ENCODE results near the gene PHTF2. TPM values are rescaled to one million over a fixed set of nuclear protein-coding genes. Genes with fewer than 3 reads are reported as not detected.

The PHTF2 gene
- polyA plus RNA-seq, result 11.5 TPM
- long read RNA-seq, donor 1, result 0 reads
- long read RNA-seq, donor 2, partial matches to known transcripts, result 0 of 1 reads
- long read RNA-seq, donor 2, other reads (novel, unspliced or antisense), result 0 of 1 reads
- long read RNA-seq, donor 3, result 0 reads
- long read RNA-seq, donor 4, full-length matches to known transcripts, result 2 of 2 reads
- long read RNA-seq, donor 4, partial matches to known transcripts, result 0 of 2 reads
- long read RNA-seq, donor 4, other reads (novel, unspliced or antisense), result 0 of 2 reads
- long read RNA-seq, donor 5, partial matches to known transcripts, result 0 of 1 reads
- long read RNA-seq, donor 5, other reads (novel, unspliced or antisense), result 0 of 1 reads
- long read RNA-seq, donor 6, full-length matches to known transcripts, result 1 of 1 reads
- long read RNA-seq, donor 6, partial matches to known transcripts, result 0 of 1 reads
- long read RNA-seq, donor 6, other reads (novel, unspliced or antisense), result 0 of 1 reads
- long read RNA-seq, donor 7, full-length matches to known transcripts, result 2 of 2 reads
- long read RNA-seq, donor 7, partial matches to known transcripts, result 0 of 2 reads
- long read RNA-seq, donor 7, other reads (novel, unspliced or antisense), result 0 of 2 reads
- long read RNA-seq, donor 8, partial matches to known transcripts, result 0 of 1 reads
- long read RNA-seq, donor 8, other reads (novel, unspliced or antisense), result 0 of 1 reads
- long read RNA-seq, donor 9, result 0 reads
- long read RNA-seq, donor 10, full-length matches to known transcripts, result 2 of 2 reads
- long read RNA-seq, donor 10, partial matches to known transcripts, result 0 of 2 reads
- long read RNA-seq, donor 10, other reads (novel, unspliced or antisense), result 0 of 2 reads
- long read RNA-seq, donor 11, full-length matches to known transcripts, result 4 of 4 reads
- long read RNA-seq, donor 11, partial matches to known transcripts, result 0 of 4 reads
- long read RNA-seq, donor 11, other reads (novel, unspliced or antisense), result 0 of 4 reads

DNA sequence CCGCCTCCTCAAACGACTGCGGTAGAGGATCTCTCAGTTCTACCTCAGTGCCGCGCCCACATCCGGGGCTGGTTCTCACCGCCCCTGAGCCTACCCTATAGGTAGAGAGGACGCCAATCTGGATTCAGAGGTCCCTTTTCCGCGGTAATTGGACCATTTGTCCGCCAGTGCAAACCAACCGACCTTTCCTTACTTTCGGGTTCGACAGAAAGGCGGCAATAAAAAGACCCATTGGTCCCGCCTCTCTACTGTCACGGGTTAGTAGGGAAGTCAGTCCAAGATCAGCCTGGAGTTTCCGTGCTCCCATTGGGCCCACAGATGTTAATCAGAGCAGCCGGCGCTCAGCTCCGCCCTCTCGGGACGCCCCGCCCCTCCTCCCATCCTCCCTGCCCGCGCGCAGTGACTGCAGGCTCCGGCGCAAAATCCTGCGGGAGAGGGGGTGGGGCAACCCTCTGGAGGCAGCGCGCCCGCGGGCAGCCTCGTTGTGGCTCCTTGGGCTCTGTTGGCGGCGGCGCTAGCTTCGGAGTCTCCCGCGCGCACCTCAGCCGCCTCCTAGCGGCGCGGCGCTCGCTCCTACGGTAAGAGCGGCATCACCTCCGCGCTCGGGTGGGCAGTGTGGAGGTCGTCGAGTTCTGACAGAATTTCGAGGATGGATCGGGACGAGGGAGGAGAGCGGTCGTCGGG lies at the start of gene PHTF2, which contains the start of gene TMEM60:
PHTF2 (plus strand) TSS at position 380 of the 684 bp plus-strand sequence.
TMEM60 (minus strand) TSS at position 41 of the 684 bp plus-strand sequence. CDS start 4,061 bp downstream, outside the sequence.
- WGBS (ENCODE audit: insufficient coverage, low lambda C conversion rate), result no CpG with 5 or more reads among the region's 61 CpGs
- peak; percentile 99 to 100 for DNase-seq

DNA sequence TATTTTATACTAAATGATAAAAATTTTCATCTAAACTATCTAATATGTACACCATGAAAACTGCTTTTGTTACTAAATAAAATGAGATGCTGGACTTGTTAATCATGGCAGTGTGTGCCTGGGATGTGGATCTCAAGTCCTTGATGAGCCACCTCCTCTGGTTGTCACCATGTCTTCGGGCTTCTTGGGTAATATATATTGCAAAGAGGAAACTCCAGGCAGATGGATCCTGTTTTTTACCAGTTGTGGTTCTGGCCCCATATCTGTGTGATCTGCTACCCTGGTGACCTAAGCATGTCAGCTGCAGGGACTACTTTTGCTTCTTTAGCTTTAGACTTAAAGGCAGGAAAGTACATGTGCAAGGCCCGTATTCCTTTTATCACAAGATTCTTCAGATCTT lies 46.6 kb upstream of the PHTF2 start:
- Histone ChIP-seq H3K36me3 (ENCODE audit: control insufficient read depth, insufficient read depth, low read length) (peaks cover 14% of the 10 kb centered on the region), H3K4me3 (ENCODE audit: low read length) (no peak overlapping the region), H3K27me3 (ENCODE audit: control insufficient read depth, insufficient read depth, low read length) (no peaks in the 10 kb centered on the region), H3K4me1 (ENCODE audit: control insufficient read depth, insufficient read depth, low read length) (no peaks in the 10 kb centered on the region), H3K27ac (ENCODE audit: low read length) (no peak overlapping the region), H3K9me3 (ENCODE audit: control insufficient read depth, low read depth, low read length) (no peaks in the 10 kb centered on the region)
- no peak for DNase-seq
- WGBS (ENCODE audit: insufficient coverage, low lambda C conversion rate), result no CpG with 5 or more reads among the region's 2 CpGs

More for the DNA sequence above, at the start of gene PHTF2, which contains the start of gene TMEM60:
- Histone ChIP-seq H3K9me3 (ENCODE audit: control insufficient read depth, low read depth, low read length) (no peaks in the 10 kb centered on the region), H3K36me3 (ENCODE audit: control insufficient read depth, insufficient read depth, low read length) (peaks cover 6% of the 10 kb centered on the region), H3K27me3 (ENCODE audit: control insufficient read depth, insufficient read depth, low read length) (no peaks in the 10 kb centered on the region), H3K27ac (ENCODE audit: low read length) (peak within 1 kb of the TSS; percentile 93), H3K4me1 (ENCODE audit: control insufficient read depth, insufficient read depth, low read length) (peaks cover 6% of the 10 kb centered on the region), H3K4me3 (ENCODE audit: low read length) (peak within 1 kb of the TSS; percentile 97)

DNA sequence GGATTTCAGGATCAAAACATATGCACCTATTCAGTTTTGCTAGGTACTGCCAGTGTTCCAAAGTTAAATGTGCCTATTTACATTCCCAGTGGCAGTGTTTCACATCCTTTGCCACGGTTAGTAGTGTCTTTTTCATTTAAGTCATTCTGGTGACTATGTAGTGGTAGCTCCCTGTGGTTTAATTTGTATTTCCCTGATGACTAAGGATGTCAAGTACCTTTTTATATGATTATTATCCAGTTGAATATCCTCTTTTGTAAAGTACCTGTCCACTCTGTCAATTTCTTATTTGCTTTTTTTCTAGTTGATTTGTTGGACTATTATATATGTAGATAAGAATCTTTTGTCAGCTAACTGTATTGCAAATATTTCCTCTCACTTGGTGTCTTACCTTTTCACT lies 45.4 kb upstream of the PHTF2 start:
- DNase-seq, result no peak
- no peak overlapping the region for H3K4me3 ChIP-seq (ENCODE audit: low read length)
- H3K9me3 ChIP-seq (ENCODE audit: control insufficient read depth, low read depth, low read length), result no peaks in the 10 kb centered on the region
- WGBS (ENCODE audit: insufficient coverage, low lambda C conversion rate), result no CpG with 5 or more reads among the region's 1 CpG
- peaks cover 16% of the 10 kb centered on the region for H3K36me3 ChIP-seq (ENCODE audit: control insufficient read depth, insufficient read depth, low read length)
- H3K27ac ChIP-seq (ENCODE audit: low read length), result no peak overlapping the region
- H3K27me3 ChIP-seq (ENCODE audit: control insufficient read depth, insufficient read depth, low read length), result no peaks in the 10 kb centered on the region
- H3K4me1 ChIP-seq (ENCODE audit: control insufficient read depth, insufficient read depth, low read length), result no peaks in the 10 kb centered on the region

DNA sequence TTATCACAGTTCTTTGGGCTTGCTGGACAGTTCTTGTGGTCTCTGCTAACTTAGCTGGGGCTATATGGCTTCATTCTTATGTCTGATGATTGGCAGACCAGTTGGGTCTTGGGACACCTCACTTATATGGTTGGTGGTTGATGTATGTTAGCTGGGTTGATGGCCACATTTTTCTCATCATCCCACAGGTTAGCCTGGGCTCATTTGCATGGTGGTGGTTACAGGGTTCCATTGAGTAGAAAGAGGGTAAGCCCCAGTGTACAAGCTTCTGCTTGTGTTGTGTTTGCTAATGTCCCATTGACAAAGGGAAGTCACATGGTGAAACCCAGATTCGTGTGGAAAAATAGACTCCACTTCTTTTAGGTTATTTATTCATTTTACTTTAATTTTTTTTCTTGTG lies 41.0 kb upstream of the PHTF2 start:
- Histone ChIP-seq H3K9me3 (ENCODE audit: control insufficient read depth, low read depth, low read length) (no peaks in the 10 kb centered on the region), H3K36me3 (ENCODE audit: control insufficient read depth, insufficient read depth, low read length) (peaks cover 4% of the 10 kb centered on the region), H3K27ac (ENCODE audit: low read length) (no peak overlapping the region), H3K4me1 (ENCODE audit: control insufficient read depth, insufficient read depth, low read length) (no peaks in the 10 kb centered on the region), H3K4me3 (ENCODE audit: low read length) (no peak overlapping the region), H3K27me3 (ENCODE audit: control insufficient read depth, insufficient read depth, low read length) (no peaks in the 10 kb centered on the region)
- DNase-seq, result no peak
- 40% methylated on average over 1 of the region's 1 CpG for WGBS (ENCODE audit: insufficient coverage, low lambda C conversion rate)

DNA sequence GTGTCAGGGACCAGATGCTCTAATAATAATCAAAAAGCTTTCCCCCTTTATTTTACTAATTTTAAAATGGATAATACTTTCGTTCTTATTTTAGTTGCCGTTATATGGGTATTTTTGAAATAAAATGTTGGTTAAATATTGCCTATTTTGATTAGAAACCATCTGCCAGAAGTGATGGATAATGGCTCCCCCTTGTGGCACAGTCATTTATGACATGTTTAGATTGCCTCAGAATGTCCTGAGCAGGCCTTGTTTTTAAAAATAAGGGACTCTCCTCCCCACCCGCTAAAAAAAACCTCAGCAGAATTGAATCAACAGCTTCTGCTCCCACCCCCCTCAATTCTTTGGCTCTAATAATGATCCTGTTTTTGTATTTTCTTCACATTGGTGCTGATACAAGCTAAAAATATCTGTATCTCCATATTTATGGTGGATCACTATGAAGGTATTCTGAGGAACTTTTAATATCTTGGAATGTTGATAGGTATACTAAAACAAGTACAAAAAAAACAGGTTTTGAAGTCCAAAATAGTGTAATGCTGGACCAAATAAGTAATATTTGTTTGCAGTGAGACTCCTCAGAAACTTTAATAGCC lies 39.2 kb upstream of the PHTF2 start:
- no peak overlapping the region for H3K4me3 ChIP-seq (ENCODE audit: low read length)
- no peaks in the 10 kb centered on the region for H3K27me3 ChIP-seq (ENCODE audit: control insufficient read depth, insufficient read depth, low read length)
- H3K36me3 ChIP-seq (ENCODE audit: control insufficient read depth, insufficient read depth, low read length), result peaks cover 4% of the 10 kb centered on the region
- no peaks in the 10 kb centered on the region for H3K9me3 ChIP-seq (ENCODE audit: control insufficient read depth, low read depth, low read length)
- no peaks in the 10 kb centered on the region for H3K4me1 ChIP-seq (ENCODE audit: control insufficient read depth, insufficient read depth, low read length)
- peak; percentile 30 to 31 for DNase-seq
- no peak overlapping the region for H3K27ac ChIP-seq (ENCODE audit: low read length)
- no CpG with 5 or more reads among the region's 3 CpGs for WGBS (ENCODE audit: insufficient coverage, low lambda C conversion rate)

DNA sequence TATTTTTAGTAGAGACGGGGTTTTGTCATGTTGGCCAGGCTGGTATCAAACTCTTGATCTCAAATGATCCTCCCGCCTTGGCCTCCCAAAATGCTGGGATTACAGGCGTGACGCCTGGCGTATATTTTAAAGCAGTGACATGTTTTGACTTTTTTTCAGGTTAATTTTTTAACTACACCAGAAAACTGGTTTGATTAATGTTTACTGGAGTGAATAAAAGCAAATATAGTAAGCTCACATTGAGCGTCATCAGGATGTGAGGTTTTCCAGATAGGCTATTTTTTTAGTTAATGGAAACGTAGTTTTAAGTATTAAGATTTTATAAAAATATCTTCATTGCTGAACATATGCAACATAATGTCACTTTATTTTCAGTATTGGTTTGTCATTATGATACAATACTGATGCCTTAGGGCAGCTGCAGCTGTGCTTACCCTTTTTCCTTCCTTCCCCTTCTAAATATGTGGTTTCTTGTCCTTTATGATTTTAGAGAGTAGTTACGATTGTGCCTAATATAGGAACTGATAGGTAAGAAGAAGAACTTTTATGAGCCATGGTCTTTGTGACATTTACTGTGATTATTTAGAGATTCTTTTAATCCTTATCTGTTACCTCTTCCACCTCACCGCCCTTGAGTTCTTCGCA lies 37.6 kb upstream of the PHTF2 start:
- Histone ChIP-seq H3K9me3 (ENCODE audit: control insufficient read depth, low read depth, low read length) (no peaks in the 10 kb centered on the region), H3K36me3 (ENCODE audit: control insufficient read depth, insufficient read depth, low read length) (peaks cover 4% of the 10 kb centered on the region), H3K27me3 (ENCODE audit: control insufficient read depth, insufficient read depth, low read length) (no peaks in the 10 kb centered on the region), H3K4me1 (ENCODE audit: control insufficient read depth, insufficient read depth, low read length) (peaks cover 3% of the 10 kb centered on the region), H3K27ac (ENCODE audit: low read length) (no peak overlapping the region), H3K4me3 (ENCODE audit: low read length) (no peak overlapping the region)
- WGBS (ENCODE audit: insufficient coverage, low lambda C conversion rate), result 92% methylated on average over 3 of the region's 10 CpGs
- no peak for DNase-seq

DNA sequence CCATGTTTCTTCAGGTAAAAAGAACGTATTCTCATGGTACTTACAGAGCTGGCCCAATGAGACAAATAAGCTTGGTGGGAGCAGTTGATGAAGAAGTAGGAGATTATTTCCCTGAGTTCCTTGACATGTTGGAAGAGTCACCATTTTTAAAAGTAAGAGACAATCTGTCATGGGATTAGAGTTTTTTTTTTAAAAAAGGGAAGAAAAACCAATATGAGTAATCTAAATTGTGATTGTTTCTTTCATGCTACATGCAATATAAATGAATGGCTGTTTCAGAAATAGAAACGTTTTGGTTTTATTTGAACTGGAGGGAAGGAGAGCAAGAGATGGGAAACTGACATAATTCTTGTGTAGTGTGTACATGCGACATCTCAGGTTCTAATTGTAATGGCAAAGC lies 33.1 kb upstream of the PHTF2 start:
- Histone ChIP-seq H3K4me1 (ENCODE audit: control insufficient read depth, insufficient read depth, low read length) (peaks cover 8% of the 10 kb centered on the region), H3K36me3 (ENCODE audit: control insufficient read depth, insufficient read depth, low read length) (peaks cover 10% of the 10 kb centered on the region), H3K4me3 (ENCODE audit: low read length) (no peak overlapping the region), H3K27me3 (ENCODE audit: control insufficient read depth, insufficient read depth, low read length) (no peaks in the 10 kb centered on the region), H3K9me3 (ENCODE audit: control insufficient read depth, low read depth, low read length) (no peaks in the 10 kb centered on the region), H3K27ac (ENCODE audit: low read length) (peak overlapping the region; percentile 64)
- WGBS (ENCODE audit: insufficient coverage, low lambda C conversion rate), result 29% methylated on average over 1 of the region's 3 CpGs
- DNase-seq, result no peak

DNA sequence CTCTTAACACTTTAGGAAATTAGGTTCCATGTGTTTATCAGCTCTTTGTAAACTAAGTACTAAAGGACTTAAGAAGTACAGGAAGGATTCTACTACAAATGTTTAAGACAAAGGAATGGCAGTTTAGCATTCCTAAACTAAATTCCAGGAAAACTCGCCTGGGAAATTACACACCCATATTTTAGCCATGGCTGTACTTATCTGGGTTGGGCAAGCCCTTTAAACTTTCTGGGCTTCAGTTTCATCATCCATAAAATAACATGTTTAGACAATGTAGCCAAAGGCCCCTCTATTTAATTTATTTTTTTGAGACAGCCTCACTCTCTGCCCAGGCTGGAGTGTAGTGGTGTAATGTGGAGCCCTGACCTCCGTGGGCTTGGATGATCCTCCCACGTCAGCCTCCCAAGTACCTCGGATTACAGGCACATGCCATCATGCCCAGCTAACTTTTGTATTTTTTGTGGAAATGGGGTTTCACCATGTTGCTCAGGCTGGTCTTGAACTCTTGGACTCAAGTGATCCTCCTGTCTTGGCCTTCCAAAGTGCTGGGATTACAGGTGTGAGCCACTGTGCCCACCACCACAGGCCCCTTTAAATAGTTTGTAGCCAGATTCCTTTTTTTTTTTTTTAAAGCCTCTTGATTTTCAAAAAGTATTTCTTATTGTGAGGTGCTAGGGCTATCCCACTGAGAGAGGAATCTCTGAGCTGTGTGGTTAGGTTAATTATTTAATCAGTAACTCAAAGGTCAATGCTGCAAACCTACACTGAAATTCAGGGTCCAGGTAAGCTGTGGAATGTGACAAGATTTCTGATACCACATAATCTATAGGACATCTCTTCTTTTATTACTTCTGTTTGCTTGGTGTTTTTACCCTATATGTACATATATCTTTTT lies 32.4 kb upstream of the PHTF2 start:
- no peaks in the 10 kb centered on the region for H3K9me3 ChIP-seq (ENCODE audit: control insufficient read depth, low read depth, low read length)
- H3K36me3 ChIP-seq (ENCODE audit: control insufficient read depth, insufficient read depth, low read length), result peaks cover 10% of the 10 kb centered on the region
- H3K4me3 ChIP-seq (ENCODE audit: low read length), result no peak overlapping the region
- H3K27ac ChIP-seq (ENCODE audit: low read length), result peak overlapping the region; percentile 64
- no peaks in the 10 kb centered on the region for H3K27me3 ChIP-seq (ENCODE audit: control insufficient read depth, insufficient read depth, low read length)
- peak; percentile 41 to 67 for DNase-seq
- 33% methylated on average over 1 of the region's 4 CpGs for WGBS (ENCODE audit: insufficient coverage, low lambda C conversion rate)
- peaks cover 8% of the 10 kb centered on the region for H3K4me1 ChIP-seq (ENCODE audit: control insufficient read depth, insufficient read depth, low read length)

All from large intestine (tissue), 12 donors.